CD4-positive, CD25-positive, alpha-beta regulatory T cell (primary cell): ENCODE measurements around the gene PTPN1. TPM values are rescaled to one million over a fixed set of nuclear protein-coding genes. Genes with fewer than 3 reads are reported as not detected.

Experiments used
- ATAC-seq, 2 donors: fragments of 150-1000 bp; cut with Tn5 transposase; one replicate each; pipeline ENCODE4 v1.10.0; 2021; ENCODE audit warnings: low read depth in 2 of 2, moderate number of reproducible peaks in 2 of 2, moderate library complexity in 1 of 2
- DNase-seq, 3 donors: peaks; one replicate each; pipeline versions ENCODE4 v3.0.0 to v3.0.0-alpha.2; 2012 to 2022; ENCODE audit warnings: mixed read lengths in 1 of 3
- H3K27ac ChIP-seq: one replicate; pipeline ENCODE4 v1.7.0; 2013; ENCODE audit warnings: mild to moderate bottlenecking, low read length; ENCODE audit not compliant: insufficient read depth, poor library complexity, severe bottlenecking
- H3K27me3 ChIP-seq: one replicate; pipeline ENCODE4 v1.7.0; 2013; ENCODE audit warnings: low read length; ENCODE audit not compliant: control insufficient read depth, insufficient read depth
- H3K36me3 ChIP-seq: one replicate; pipeline ENCODE4 v1.7.0; 2013; ENCODE audit warnings: mild to moderate bottlenecking, low read length, moderate library complexity; ENCODE audit not compliant: control insufficient read depth, insufficient read depth
- H3K4me1 ChIP-seq: 2 replicates; pipeline ENCODE4 v1.7.0; 2013; ENCODE audit warnings: mild to moderate bottlenecking, low read length; ENCODE audit not compliant: insufficient read depth, control insufficient read depth, poor library complexity, severe bottlenecking
- H3K4me3 ChIP-seq: one replicate; pipeline ENCODE4 v1.7.0; 2013; ENCODE audit warnings: low read depth, mild to moderate bottlenecking, low read length, moderate library complexity
- H3K9me3 ChIP-seq, 2 experiments: 1 replicate in 1 of 2; 2 replicates in 1 of 2; pipeline ENCODE4 v1.7.0; 2013; ENCODE audit warnings: low read length in 2 of 2, mild to moderate bottlenecking in 1 of 2, moderate library complexity in 1 of 2; ENCODE audit not compliant: control insufficient read depth in 2 of 2
- H3K27ac Mint-ChIP-seq, 3 donors: one replicate each; pipeline ENCODE4 v1.8.0; 2020 to 2022; ENCODE audit warnings: mild to moderate bottlenecking in 3 of 3, mixed read lengths in 3 of 3, moderate library complexity in 2 of 3
- H3K27me3 Mint-ChIP-seq: one replicate; pipeline ENCODE4 v1.8.0; 2022; ENCODE audit warnings: mild to moderate bottlenecking, mixed read lengths
- H3K36me3 Mint-ChIP-seq: one replicate; pipeline ENCODE4 v1.8.0; 2020; ENCODE audit warnings: mixed read lengths
- H3K4me1 Mint-ChIP-seq, 4 donors: one replicate each; pipeline ENCODE4 v1.8.0; 2020 to 2022; ENCODE audit warnings: mixed read lengths in 4 of 4, mild to moderate bottlenecking in 1 of 4
- H3K4me3 Mint-ChIP-seq, 4 donors: one replicate each; pipeline ENCODE4 v1.8.0; 2020 to 2022; ENCODE audit warnings: mild to moderate bottlenecking in 4 of 4, mixed read lengths in 4 of 4, moderate library complexity in 3 of 4
- H3K9me3 Mint-ChIP-seq, 7 donors: one replicate each; pipeline ENCODE4 v1.8.0; 2020 to 2022; ENCODE audit warnings: mixed read lengths in 7 of 7, mild to moderate bottlenecking in 3 of 7, moderate library complexity in 2 of 7
- polyA plus RNA-seq, 4 donors: library from polyadenylated mRNA; unstranded; fragments of 300-500 nt; fragmentation: Illumina TruSeq; gene quantifications; one replicate each; pipeline ENCODE4 v1.2.3, GENCODE V29; 2021
- total RNA-seq: library from RNA; stranded (reverse); gene quantifications from one replicate; pipeline ENCODE4 v1.2.3, GENCODE V29; 2022

Gene PTPN1
- total and polyA plus RNA-seq, 5 donors from 2014 or later = 27.1 to 76.3 (median 31.7) TPM

DNA sequence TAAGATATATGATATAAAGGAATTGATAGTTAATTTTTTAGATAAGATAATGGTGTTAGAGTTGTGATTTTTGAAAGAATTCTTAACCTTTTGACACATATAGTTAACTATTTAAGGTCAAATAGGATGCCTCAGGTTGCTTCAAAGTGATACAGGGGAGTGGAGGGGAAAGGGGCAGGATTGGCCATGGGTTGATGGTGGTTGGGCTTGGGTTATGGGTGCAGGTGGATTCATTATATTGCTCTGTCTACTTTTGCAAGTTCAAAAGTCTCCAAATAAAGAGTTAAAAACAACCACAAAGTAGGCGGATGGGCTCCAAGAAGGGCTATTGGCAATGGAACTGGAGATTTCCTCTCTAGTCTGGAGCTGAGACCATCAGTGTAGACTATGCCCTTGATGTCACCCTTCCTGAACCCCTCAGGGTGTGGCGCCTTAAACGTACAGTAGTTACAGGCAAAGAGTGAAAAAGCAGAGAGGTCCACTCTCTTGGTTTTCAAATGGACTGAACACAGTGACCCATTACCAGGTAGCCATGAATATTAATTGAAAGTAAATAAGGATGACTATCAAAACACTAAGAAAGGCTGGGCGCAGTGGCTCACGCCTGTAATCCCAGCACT is 81.2 kb downstream of the PTPN1 start:
- Histone ChIP-seq H3K4me1 (no peaks in the 10 kb centered on the region), H3K36me3 (peaks cover 12% of the 10 kb centered on the region), H3K27me3 (no peaks in the 10 kb centered on the region), H3K27ac (no peak overlapping the region), H3K9me3 (no peaks in the 10 kb centered on the region), H3K4me3 (no peak overlapping the region)
- peak overlapping the region in 1 of 3 donors; percentile 59 for H3K27ac Mint-ChIP-seq
- no peaks in the 10 kb centered on the region for H3K9me3 Mint-ChIP-seq
- ATAC-seq (no peak), DNase-seq (no peak)
- no peak overlapping the region for H3K4me3 Mint-ChIP-seq
- H3K36me3 Mint-ChIP-seq = no peaks in the 10 kb centered on the region
- no peaks in the 10 kb centered on the region for H3K27me3 Mint-ChIP-seq
- peaks cover 0 to 8% (median 5%) of the 10 kb centered on the region in 4 donors for H3K4me1 Mint-ChIP-seq

DNA sequence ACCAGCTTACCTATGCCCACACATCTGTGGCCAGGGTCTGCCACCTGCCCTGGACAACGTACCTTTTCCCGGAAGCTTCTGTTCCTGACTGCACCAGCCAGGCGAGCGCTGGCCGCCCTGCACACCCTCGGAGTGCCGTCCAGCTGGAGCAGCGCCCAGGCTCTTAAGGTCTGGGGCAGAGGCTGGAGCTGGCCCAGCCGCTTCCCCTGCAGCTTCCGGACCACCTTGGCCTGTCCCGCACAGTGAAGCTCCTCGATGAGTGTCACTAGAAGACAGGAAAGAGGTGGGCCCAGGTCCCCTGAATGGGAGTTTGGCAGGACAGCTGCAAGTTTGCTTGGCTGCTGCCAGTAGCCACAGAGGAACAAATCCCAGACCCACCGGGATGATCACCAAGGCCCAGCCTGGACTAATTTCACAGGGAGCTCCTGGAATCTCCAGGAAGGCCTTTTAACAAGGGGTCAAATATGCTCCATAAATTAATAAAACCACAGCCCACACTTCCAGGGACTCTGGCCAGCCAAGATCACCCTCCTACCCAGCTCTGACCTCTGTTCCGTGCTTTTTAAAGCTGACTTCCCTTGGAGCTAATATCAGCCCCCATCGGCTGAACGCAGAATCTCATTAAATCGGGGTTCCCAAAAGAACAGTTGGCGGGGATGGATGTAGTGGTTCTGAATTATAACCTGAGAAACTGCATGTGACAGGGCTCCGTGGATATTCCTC is 82.3 kb downstream of the PTPN1 start:
- no peak overlapping the region for H3K27ac ChIP-seq
- H3K4me1 Mint-ChIP-seq = peaks cover 0 to 9% (median 5%) of the 10 kb centered on the region in 4 donors
- H3K4me3 Mint-ChIP-seq = no peak overlapping the region
- DNase-seq (no peak), ATAC-seq (no peak)
- H3K9me3 Mint-ChIP-seq = no peaks in the 10 kb centered on the region
- H3K4me3 ChIP-seq = no peak overlapping the region
- no peak overlapping the region for H3K27ac Mint-ChIP-seq
- no peaks in the 10 kb centered on the region for H3K36me3 Mint-ChIP-seq
- no peaks in the 10 kb centered on the region for H3K9me3 ChIP-seq
- no peaks in the 10 kb centered on the region for H3K27me3 ChIP-seq
- no peaks in the 10 kb centered on the region for H3K27me3 Mint-ChIP-seq
- peaks cover 2% of the 10 kb centered on the region for H3K36me3 ChIP-seq
- no peaks in the 10 kb centered on the region for H3K4me1 ChIP-seq

DNA sequence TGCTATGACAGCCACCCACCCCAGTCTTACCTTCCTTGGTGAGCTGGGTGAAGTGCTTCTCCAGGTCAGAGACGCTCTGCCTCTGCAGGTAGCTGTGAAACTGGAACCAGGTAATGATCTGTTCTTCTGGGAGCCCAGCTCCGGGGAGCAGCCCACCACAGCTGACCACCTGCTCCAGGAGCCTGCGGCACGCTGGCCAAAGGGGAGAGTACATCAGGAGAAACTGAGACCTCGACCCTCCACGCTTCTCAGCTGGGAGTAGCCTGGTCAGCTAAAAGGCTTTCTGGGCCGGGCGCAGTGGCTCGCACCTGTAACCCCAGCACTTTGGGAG is 82.8 kb downstream of the PTPN1 start:
- DNase-seq (no peak), ATAC-seq (no peak)
- H3K27me3 Mint-ChIP-seq = no peaks in the 10 kb centered on the region
- peak overlapping the region in 1 of 4 donors; percentile 27 for H3K4me3 Mint-ChIP-seq
- Histone ChIP-seq H3K27ac (no peak overlapping the region), H3K4me3 (no peak overlapping the region), H3K4me1 (no peaks in the 10 kb centered on the region), H3K9me3 (no peaks in the 10 kb centered on the region), H3K36me3 (peaks cover 2% of the 10 kb centered on the region), H3K27me3 (no peaks in the 10 kb centered on the region)
- H3K4me1 Mint-ChIP-seq = peaks cover 0 to 9% (median 4%) of the 10 kb centered on the region in 4 donors
- H3K9me3 Mint-ChIP-seq = no peaks in the 10 kb centered on the region
- no peak overlapping the region for H3K27ac Mint-ChIP-seq
- no peaks in the 10 kb centered on the region for H3K36me3 Mint-ChIP-seq

DNA sequence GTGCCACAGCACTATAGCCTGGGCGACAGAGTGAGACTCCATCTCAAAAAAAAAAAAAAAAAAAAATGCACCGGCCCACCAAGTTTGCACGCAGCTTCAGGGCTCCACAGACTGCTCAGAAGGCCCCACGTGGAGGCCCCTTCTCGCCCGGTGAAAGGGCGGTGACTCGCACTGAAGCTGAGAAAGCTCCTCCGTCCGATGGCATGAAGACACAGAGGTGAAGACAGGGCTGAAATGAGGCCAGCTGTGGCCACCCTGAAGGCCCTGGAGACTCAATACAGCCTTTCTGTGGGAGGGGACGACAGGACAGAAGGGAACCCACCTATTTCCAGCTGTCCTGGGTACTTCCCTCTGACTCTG is 84.0 kb downstream of the PTPN1 start:
- DNase-seq = no peak
- Histone ChIP-seq H3K4me3 (no peak overlapping the region), H3K27me3 (no peaks in the 10 kb centered on the region), H3K4me1 (no peaks in the 10 kb centered on the region), H3K9me3 (no peaks in the 10 kb centered on the region), H3K27ac (no peak overlapping the region), H3K36me3 (peaks cover 2% of the 10 kb centered on the region)
- Mint-ChIP-seq H3K36me3 (no peaks in the 10 kb centered on the region), H3K27me3 (peaks cover under 1% of the 10 kb centered on the region), H3K27ac (no peak overlapping the region), H3K4me3 (no peak overlapping the region), H3K9me3 (no peaks in the 10 kb centered on the region), H3K4me1 (peaks cover 0 to 6% (median 0%) of the 10 kb centered on the region in 4 donors)
- peak in 1 of 2 donors; percentile 5 for ATAC-seq

DNA sequence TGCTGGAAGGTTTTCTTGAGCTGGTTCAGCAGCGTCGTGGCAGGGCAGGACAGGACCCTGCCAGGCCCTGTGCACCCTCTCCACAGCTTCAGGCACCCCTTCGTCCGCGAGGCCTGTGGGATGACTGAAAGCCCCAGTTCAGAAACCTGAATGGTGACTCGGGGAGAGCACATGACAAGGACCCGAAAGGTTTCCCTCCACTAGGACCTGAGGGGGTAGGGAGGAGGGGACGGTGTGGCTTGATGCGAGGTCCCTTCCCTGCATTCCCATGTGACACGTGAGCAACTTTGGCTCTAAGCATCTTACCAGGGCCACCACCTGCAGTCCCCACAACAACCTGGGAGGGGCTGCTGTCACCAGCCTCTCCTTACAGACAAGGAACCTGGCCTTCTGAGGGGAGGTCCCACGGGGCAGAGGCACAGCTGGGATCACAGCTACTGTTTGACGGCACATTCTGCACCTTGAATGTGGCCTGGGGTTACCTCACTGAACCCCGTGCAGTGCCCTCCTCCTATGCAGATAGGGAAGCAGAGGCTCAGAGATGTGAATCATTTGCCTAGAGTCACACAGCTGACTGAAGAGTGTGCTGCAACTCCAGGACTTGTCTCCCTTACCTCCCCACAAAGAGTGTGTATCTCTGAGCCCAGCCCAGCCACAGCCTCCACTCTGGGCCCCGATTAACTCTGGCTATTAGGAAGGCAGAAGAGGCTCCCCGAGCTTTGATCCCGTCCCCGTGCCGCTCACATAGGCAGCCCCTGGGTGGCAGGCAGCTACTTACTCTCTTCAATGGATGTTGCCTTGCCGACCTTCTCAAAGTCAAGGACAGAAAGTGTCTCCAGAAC is 84.6 kb downstream of the PTPN1 start:
- H3K9me3 ChIP-seq = no peaks in the 10 kb centered on the region
- H3K4me1 ChIP-seq = no peaks in the 10 kb centered on the region
- Mint-ChIP-seq H3K27ac (peak overlapping the region in 2 of 3 donors; percentile 58 to 76), H3K4me3 (no peak overlapping the region), H3K9me3 (no peaks in the 10 kb centered on the region), H3K27me3 (peaks cover 7% of the 10 kb centered on the region), H3K4me1 (peaks cover 0 to 6% (median 0%) of the 10 kb centered on the region in 4 donors), H3K36me3 (no peaks in the 10 kb centered on the region)
- H3K27me3 ChIP-seq = no peaks in the 10 kb centered on the region
- ATAC-seq (peak; percentile 9 to 37), DNase-seq (no peak)
- H3K27ac ChIP-seq = no peak overlapping the region
- H3K4me3 ChIP-seq = no peak overlapping the region
- peaks cover 2% of the 10 kb centered on the region for H3K36me3 ChIP-seq

DNA sequence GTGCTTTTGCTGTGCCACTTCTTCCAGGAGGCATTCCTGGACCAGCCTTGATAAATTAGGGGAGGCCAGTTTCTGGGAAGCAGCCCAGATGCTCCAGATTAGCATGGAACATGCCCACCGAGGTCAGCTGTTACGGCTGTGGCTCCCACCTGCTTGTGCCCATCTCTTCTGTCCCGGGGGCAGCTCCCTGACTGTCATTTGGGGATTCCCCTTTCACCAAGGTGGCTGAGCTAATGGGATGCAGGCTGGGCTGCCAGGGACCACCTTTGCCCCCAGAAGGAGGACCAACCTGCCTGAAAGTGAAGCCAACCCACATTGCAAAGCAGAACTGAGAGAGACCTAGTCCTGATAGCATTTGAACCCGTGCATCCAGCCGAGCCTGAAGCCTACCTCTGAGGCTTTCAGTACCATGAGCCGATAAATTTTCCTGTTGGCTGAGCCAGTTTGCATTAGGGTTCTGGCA is 85.3 kb downstream of the PTPN1 start:
- H3K4me3 Mint-ChIP-seq = no peak overlapping the region
- DNase-seq (no peak), ATAC-seq (no peak)
- no peaks in the 10 kb centered on the region for H3K36me3 ChIP-seq
- H3K36me3 Mint-ChIP-seq = no peaks in the 10 kb centered on the region
- H3K4me1 ChIP-seq = no peaks in the 10 kb centered on the region
- peak overlapping the region in 2 of 3 donors; percentile 58 to 76 for H3K27ac Mint-ChIP-seq
- no peak overlapping the region for H3K27ac ChIP-seq
- H3K4me3 ChIP-seq = no peak overlapping the region
- H3K9me3 ChIP-seq = no peaks in the 10 kb centered on the region
- no peaks in the 10 kb centered on the region for H3K27me3 ChIP-seq
- no peaks in the 10 kb centered on the region for H3K9me3 Mint-ChIP-seq
- peaks cover 9% of the 10 kb centered on the region for H3K27me3 Mint-ChIP-seq
- H3K4me1 Mint-ChIP-seq = peaks cover 0 to 6% (median 0%) of the 10 kb centered on the region in 4 donors

DNA sequence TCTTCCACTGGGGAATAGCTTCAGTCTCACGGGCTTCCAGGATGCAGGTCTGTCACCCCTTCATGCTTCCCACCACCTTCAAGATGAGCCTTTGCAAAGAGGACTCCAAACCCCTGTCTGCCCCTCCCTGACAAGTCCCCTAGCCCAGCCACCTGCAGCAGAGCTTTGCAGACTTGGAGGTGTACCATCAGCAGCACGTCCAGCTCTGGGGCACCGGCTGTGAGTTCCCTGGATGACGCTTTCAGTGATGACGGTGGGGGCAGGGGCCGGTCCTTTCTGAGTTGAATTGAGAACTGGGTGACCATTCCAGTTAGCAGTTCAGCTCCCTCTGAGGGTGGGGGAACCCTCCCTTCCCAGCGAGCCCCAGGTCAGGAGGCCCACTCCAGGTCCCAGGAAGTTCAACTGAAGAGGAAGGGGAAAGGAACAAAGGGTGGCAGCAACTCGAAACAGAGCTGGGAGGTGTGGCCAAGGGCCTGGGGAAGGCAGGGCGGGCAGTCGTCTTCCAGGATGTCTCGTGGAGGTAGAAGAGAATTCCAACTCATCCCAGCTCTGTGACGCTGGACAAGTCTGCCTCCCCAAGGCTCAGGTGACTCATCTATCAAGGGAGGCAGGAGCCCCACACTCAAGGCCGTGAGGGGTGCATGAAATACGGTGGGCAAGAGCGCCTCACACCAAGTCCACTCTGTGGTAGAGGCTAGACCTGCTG is 86.0 kb downstream of the PTPN1 start:
- no peaks in the 10 kb centered on the region for H3K9me3 Mint-ChIP-seq
- H3K27ac ChIP-seq = no peak overlapping the region
- H3K36me3 Mint-ChIP-seq = no peaks in the 10 kb centered on the region
- H3K4me3 Mint-ChIP-seq = peak overlapping the region in 1 of 4 donors; percentile 21
- H3K4me1 Mint-ChIP-seq = peaks cover 0 to 6% (median 0%) of the 10 kb centered on the region in 4 donors
- H3K4me1 ChIP-seq = no peaks in the 10 kb centered on the region
- H3K27me3 Mint-ChIP-seq = peaks cover 13% of the 10 kb centered on the region
- H3K9me3 ChIP-seq = no peaks in the 10 kb centered on the region
- no peak overlapping the region for H3K27ac Mint-ChIP-seq
- no peaks in the 10 kb centered on the region for H3K27me3 ChIP-seq
- DNase-seq = no peak
- no peaks in the 10 kb centered on the region for H3K36me3 ChIP-seq
- H3K4me3 ChIP-seq = no peak overlapping the region
- ATAC-seq = no peak
